NCI-H187 (cell line): Measurements from ENCODE around the gene WDFY4.
"Not testable (repeated sequence)": the region's sequence is repeated elsewhere in the genome, so short reads cannot be mapped to it uniquely, and the experiment has no call there.

Experiments
- DNase-seq, 2 experiments: peaks; one replicate each; lab custom pipeline; 2025; lab: John Stamatoyannopoulos, UW

Gene WDFY4

GRCh38 chr10:48684792-48685623, at the start of gene WDFY4:
Gene WDFY4 (plus strand): TSS chr10:48684873. CDS start chr10:48709733, 24,860 bp downstream.
- no peak for DNase-seq

- DNase-seq, result no peak
Measured at GRCh38 chr10:48634984-48635557, 49.6 kb upstream of the WDFY4 start.

- no peak for DNase-seq
Measured at GRCh38 chr10:48636231-48636630, 48.4 kb upstream of the WDFY4 start.

- no peak for DNase-seq
Measured at GRCh38 chr10:48636901-48637300, 47.8 kb upstream of the WDFY4 start.

GRCh38 chr10:48638158-48638557, 46.5 kb upstream of the WDFY4 start:
- no peak for DNase-seq

GRCh38 chr10:48638739-48639527, 45.7 kb upstream of the WDFY4 start:
- no peak for DNase-seq

- DNase-seq, result no peak
Measured at GRCh38 chr10:48639632-48640031, 45.0 kb upstream of the WDFY4 start.

GRCh38 chr10:48640326-48640725, 44.3 kb upstream of the WDFY4 start:
- no peak for DNase-seq

- DNase-seq, result not testable (repeated sequence)
Measured at GRCh38 chr10:48641099-48641690, 43.5 kb upstream of the WDFY4 start.

- no peak for DNase-seq
Measured at GRCh38 chr10:48645600-48645999, 39.1 kb upstream of the WDFY4 start.

- DNase-seq, result not testable (repeated sequence)
Measured at GRCh38 chr10:48647073-48647472, 37.6 kb upstream of the WDFY4 start.

GRCh38 chr10:48648172-48648942, 36.3 kb upstream of the WDFY4 start:
- DNase-seq, result no peak

GRCh38 chr10:48649349-48649944, 35.2 kb upstream of the WDFY4 start:
- no peak for DNase-seq

GRCh38 chr10:48651293-48651692, 33.4 kb upstream of the WDFY4 start:
- DNase-seq, result no peak

GRCh38 chr10:48651839-48652238, 32.8 kb upstream of the WDFY4 start:
- no peak for DNase-seq

GRCh38 chr10:48652344-48652743, 32.3 kb upstream of the WDFY4 start:
- DNase-seq, result no peak

GRCh38 chr10:48653347-48653746, 31.3 kb upstream of the WDFY4 start:
- DNase-seq, result no peak

GRCh38 chr10:48653944-48654698, 30.6 kb upstream of the WDFY4 start:
- DNase-seq, result no peak

- no peak for DNase-seq
Measured at GRCh38 chr10:48655411-48656240, 29.0 kb upstream of the WDFY4 start.
